Mucosa of descending colon (tissue), 3 donors: Measurements from ENCODE around the gene PDE4B. TPM values are rescaled to one million over a fixed set of nuclear protein-coding genes. Genes with fewer than 3 reads are reported as not detected.
"Not testable (repeated sequence)": the region's sequence is repeated elsewhere in the genome, so short reads cannot be mapped to it uniquely, and the experiment has no call there.

Experiments used
- ATAC-seq: fragments of 200-7000 bp; cut with Tn5 transposase; one replicate; pipeline ENCODE4 v1.9.1; 2020; ENCODE audit warnings: mild to moderate bottlenecking, moderate library complexity
- DNase-seq, 3 donors: peaks; one replicate each; pipeline ENCODE4 v3.0.0-alpha.2; 2020
- H3K36me3 ChIP-seq: fragments of 200-600 bp; one replicate; pipeline ENCODE4 v1.8.0; 2021; ENCODE audit warnings: low read depth, mild to moderate bottlenecking
- H3K4me1 ChIP-seq: fragments of 200-600 bp; one replicate; pipeline ENCODE4 v1.8.0; 2021; ENCODE audit warnings: low read depth, mild to moderate bottlenecking
- H3K4me3 ChIP-seq: fragments of 200-600 bp; one replicate; pipeline ENCODE4 v1.8.0; 2021; ENCODE audit warnings: mild to moderate bottlenecking
- H3K9me3 ChIP-seq: fragments of 200-600 bp; one replicate; pipeline ENCODE4 v1.8.0; 2021; ENCODE audit warnings: mild to moderate bottlenecking
- intact Hi-C, 2 donors: fragments of 100-400 bp; cut with DNase I in 1 of 2; cut with micrococcal nuclease in 1 of 2; formaldehyde crosslinking; loops; one replicate each; pipeline versions ENCODE4 v1.11.0 to v1.11.1; 2022; cut with DNase I, micrococcal nuclease
- total RNA-seq, 3 donors: library from RNA; stranded (reverse); fragmentation: NEBNext Ultra II Directional in 2 of 3; extraction: Animal tissue kit (Norgen Biotek cat#: 25700) in 2 of 3; gene quantifications; one replicate each; pipeline versions ENCODE4 v1.2.1 to v1.2.4, GENCODE V29; 2021 to 2023
- TF ChIP-seq, protein P1 (sequence below): fragments of 200-600 bp; IDR thresholded peaks from one replicate; pipeline ENCODE4 v1.8.0; 2022; ENCODE audit warnings: antibody characterized with exemption, mild to moderate bottlenecking
- donor health status: DM: no; HTN: no; CAD: no; lungs with moderate emphysema.
- donor health status: DM: no; HTN: no; CAD: no.
- donor health status: DM: no; HTN: yes; CAD: no.

Gene PDE4B
- total RNA-seq, 3 donors from 2014 or later: 3.4 to 6.6 (median 4.9) TPM

GRCh38 chr1:66135161-66135560 lies 342.5 kb downstream of the PDE4B start:
- intact Hi-C loops: no loop called here
- no peak overlapping the region for H3K4me3 ChIP-seq
- DNase-seq (no peak), ATAC-seq (no peak)
- peaks cover 6% of the 10 kb centered on the region for H3K4me1 ChIP-seq
- no peaks in the 10 kb centered on the region for H3K36me3 ChIP-seq
- TF ChIP-seq, protein P1, sequence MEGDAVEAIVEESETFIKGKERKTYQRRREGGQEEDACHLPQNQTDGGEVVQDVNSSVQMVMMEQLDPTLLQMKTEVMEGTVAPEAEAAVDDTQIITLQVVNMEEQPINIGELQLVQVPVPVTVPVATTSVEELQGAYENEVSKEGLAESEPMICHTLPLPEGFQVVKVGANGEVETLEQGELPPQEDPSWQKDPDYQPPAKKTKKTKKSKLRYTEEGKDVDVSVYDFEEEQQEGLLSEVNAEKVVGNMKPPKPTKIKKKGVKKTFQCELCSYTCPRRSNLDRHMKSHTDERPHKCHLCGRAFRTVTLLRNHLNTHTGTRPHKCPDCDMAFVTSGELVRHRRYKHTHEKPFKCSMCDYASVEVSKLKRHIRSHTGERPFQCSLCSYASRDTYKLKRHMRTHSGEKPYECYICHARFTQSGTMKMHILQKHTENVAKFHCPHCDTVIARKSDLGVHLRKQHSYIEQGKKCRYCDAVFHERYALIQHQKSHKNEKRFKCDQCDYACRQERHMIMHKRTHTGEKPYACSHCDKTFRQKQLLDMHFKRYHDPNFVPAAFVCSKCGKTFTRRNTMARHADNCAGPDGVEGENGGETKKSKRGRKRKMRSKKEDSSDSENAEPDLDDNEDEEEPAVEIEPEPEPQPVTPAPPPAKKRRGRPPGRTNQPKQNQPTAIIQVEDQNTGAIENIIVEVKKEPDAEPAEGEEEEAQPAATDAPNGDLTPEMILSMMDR: no peak
- no peaks in the 10 kb centered on the region for H3K9me3 ChIP-seq

GRCh38 chr1:66136423-66136822 lies 343.7 kb downstream of the PDE4B start:
- H3K9me3 ChIP-seq, H3K36me3 ChIP-seq, ATAC-seq, intact Hi-C loops, DNase-seq, H3K4me3 ChIP-seq: not testable (repeated sequence)
- H3K4me1 ChIP-seq: peaks cover 13% of the 10 kb centered on the region

DNA sequence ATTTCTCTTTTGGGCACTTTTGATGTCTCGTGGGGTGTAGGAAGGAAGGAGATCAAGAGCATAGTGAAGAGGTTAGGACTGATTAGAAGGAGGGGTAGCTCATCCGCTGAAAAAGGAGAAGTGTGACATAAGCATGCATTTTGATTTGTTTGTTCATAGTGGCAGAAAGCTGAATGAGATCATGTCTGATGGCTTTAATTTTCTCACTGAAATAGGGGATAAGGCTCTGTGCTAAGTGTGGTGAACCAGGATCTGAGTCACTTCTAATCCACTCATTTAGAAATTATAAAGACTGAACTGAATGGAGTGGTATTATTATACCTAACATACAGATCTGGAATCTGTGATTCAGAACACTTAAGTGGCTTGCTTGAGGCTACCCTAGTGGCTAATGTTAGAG lies 344.5 kb downstream of the PDE4B start:
- Histone ChIP-seq H3K4me1 (peaks cover 13% of the 10 kb centered on the region), H3K36me3 (no peaks in the 10 kb centered on the region), H3K9me3 (no peaks in the 10 kb centered on the region), H3K4me3 (no peak overlapping the region)
- TF ChIP-seq, protein P1: no peak
- DNase-seq (no peak), ATAC-seq (no peak)
- intact Hi-C loops: no loop called here

GRCh38 chr1:66138613-66139012 lies 345.9 kb downstream of the PDE4B start:
- no peaks in the 10 kb centered on the region for H3K36me3 ChIP-seq
- no peak overlapping the region for H3K4me3 ChIP-seq
- intact Hi-C loops: no loop called here
- H3K4me1 ChIP-seq: peaks cover 13% of the 10 kb centered on the region
- no peaks in the 10 kb centered on the region for H3K9me3 ChIP-seq
- TF ChIP-seq, protein P1: no peak
- ATAC-seq (peak; percentile 77), DNase-seq (peak in 1 of 3 donors; percentile 17)

GRCh38 chr1:66140072-66140471 lies 347.4 kb downstream of the PDE4B start:
- intact Hi-C loops: no loop called here
- peak; percentile 89 for ATAC-seq
- no peaks in the 10 kb centered on the region for H3K36me3 ChIP-seq
- H3K4me3 ChIP-seq: no peak overlapping the region
- TF ChIP-seq, protein P1: no peak
- peaks cover 13% of the 10 kb centered on the region for H3K4me1 ChIP-seq
- H3K9me3 ChIP-seq: no peaks in the 10 kb centered on the region
- peak; percentile 53 to 61 (median 61) for DNase-seq

GRCh38 chr1:66143651-66144050 lies 351.0 kb downstream of the PDE4B start:
- ATAC-seq: no peak
- no peak for DNase-seq
- TF ChIP-seq, protein P1: no peak

More at GRCh38 chr1:66143651-66144050, 351.0 kb downstream of the PDE4B start:
- no peaks in the 10 kb centered on the region for H3K9me3 ChIP-seq
- peaks cover 8% of the 10 kb centered on the region for H3K4me1 ChIP-seq
- H3K36me3 ChIP-seq: no peaks in the 10 kb centered on the region
- intact Hi-C loops: no loop called here
- H3K4me3 ChIP-seq: no peak overlapping the region
